SH-SY5Y (cell line): ENCODE measurements around the gene GABRR3.

Experiments
- GATA2 ChIP-seq: IDR thresholded peaks from 2 replicates; pipeline ENCODE4 v1.6.1; 2011; ENCODE audit warnings: mild to moderate bottlenecking, low read depth, low read length
- GATA3 ChIP-seq: IDR thresholded peaks from 2 replicates; pipeline ENCODE4 v1.6.1; 2011; ENCODE audit warnings: low read depth, mild to moderate bottlenecking, low read length, moderate library complexity

DNA sequence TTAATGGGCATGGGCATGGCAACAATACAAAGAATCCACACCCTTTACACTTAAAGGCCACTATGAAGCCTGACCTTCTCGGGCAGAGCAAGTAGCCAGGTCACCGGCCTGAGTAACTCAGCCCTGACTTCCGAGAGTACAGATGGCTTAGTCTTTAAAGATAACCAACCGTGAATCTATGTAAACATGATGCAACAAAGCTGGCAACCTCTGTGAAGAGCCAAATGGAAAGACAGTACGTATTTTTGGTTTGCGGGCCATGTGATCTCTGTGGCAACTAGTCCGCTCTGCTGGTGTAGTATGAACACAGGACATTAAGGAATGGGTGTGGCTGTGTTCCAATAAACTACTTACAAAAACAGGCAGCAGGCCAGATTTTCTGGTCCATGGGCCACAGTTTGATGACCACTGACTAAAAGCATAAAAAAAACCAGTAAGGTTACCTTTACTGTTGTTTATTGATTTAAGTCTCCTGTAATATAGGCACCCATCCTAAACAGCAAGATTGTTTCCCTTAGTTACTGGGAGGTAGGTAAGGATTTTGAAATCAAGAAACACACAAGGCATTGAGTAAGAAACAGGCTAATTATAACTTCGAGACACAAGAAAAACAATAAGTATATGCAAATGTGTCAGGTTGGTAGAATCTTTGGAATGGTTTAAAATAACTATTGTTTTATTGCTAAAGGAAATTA is 77.4 kb downstream of the GABRR3 start:
- no peak for TF ChIP-seq GATA2
- no peak for TF ChIP-seq GATA3
